HepG2 (cell line): ENCODE data around the gene TNFRSF6B. TPM values are rescaled to one million over a fixed set of nuclear protein-coding genes. Genes with fewer than 3 reads are reported as not detected.

Source experiments
- CREBL2 ChIP-seq: sonication (generic); formaldehyde crosslinking; IDR thresholded peaks from 2 replicates; pipeline ENCODE4 v1.8.1; 2023; ENCODE audit warnings: missing genetic modification reagents, mild to moderate bottlenecking, borderline replicate concordance
- EEA1 ChIP-seq: sonication (generic); formaldehyde crosslinking; IDR thresholded peaks from 2 replicates; pipeline ENCODE4 v1.5.1; 2020; ENCODE audit warnings: mild to moderate bottlenecking, missing genetic modification reagents, borderline replicate concordance
- HHEX ChIP-seq: IDR thresholded peaks from 2 replicates; pipeline ENCODE4 v1.6.1; 2016; ENCODE audit warnings: control low read depth
- HMG20B ChIP-seq: conservative IDR thresholded peaks from 2 replicates; pipeline ENCODE4 v1.6.1; 2016; ENCODE audit warnings: missing genetic modification reagents, missing compliant biosample characterization
- HOXA3 ChIP-seq: sonication (generic); formaldehyde crosslinking; IDR thresholded peaks from 2 replicates; pipeline ENCODE4 v1.5.0; 2020; ENCODE audit warnings: missing genetic modification reagents
- MYNN ChIP-seq: sonication (generic); formaldehyde crosslinking; IDR thresholded peaks from 2 replicates; pipeline ENCODE4 v1.4.0; 2020; ENCODE audit warnings: mild to moderate bottlenecking, low read depth, missing genetic modification reagents
- NCOA5 ChIP-seq: sonication (generic); formaldehyde crosslinking; IDR thresholded peaks from 2 replicates; pipeline ENCODE4 v1.4.0; 2020; ENCODE audit warnings: missing genetic modification reagents
- NFE2L2 ChIP-seq: fragments of 150-350 bp; IDR thresholded peaks from 2 replicates; pipeline ENCODE4 v1.6.1; 2014; ENCODE audit warnings: low read length
- PPARG ChIP-seq: conservative IDR thresholded peaks from 2 replicates; pipeline ENCODE4 v1.6.1; 2016; ENCODE audit warnings: missing biosample characterization, missing genetic modification reagents
- ZBTB25 ChIP-seq: IDR thresholded peaks from 2 replicates; pipeline ENCODE4 v1.6.1; 2018; ENCODE audit warnings: missing genetic modification reagents
- ZNF329 ChIP-seq: sonication (generic); formaldehyde crosslinking; IDR thresholded peaks from 2 replicates; pipeline ENCODE4 v1.9.0; 2021; ENCODE audit warnings: low read depth, mild to moderate bottlenecking, missing genetic modification reagents
- ZNF460 ChIP-seq: sonication (generic); formaldehyde crosslinking; IDR thresholded peaks from 2 replicates; pipeline ENCODE4 v1.5.1; 2020; ENCODE audit warnings: missing genetic modification reagents, mild to moderate bottlenecking, borderline replicate concordance
- ZNF546 ChIP-seq: sonication (generic); formaldehyde crosslinking; conservative IDR thresholded peaks from 2 replicates; pipeline ENCODE4 v1.8.1; 2023; ENCODE audit warnings: mild to moderate bottlenecking, missing genetic modification reagents
- ZNF609 ChIP-seq: sonication (generic); formaldehyde crosslinking; IDR thresholded peaks from 2 replicates; pipeline ENCODE4 v1.4.0; 2020; ENCODE audit warnings: mild to moderate bottlenecking, missing genetic modification reagents, borderline replicate concordance
- polyA plus RNA-seq, 8 experiments: library from polyadenylated mRNA; depleted of rRNA in 3 of 8; stranded (reverse) in 7 of 8; unstranded in 1 of 8; fragments of >200 nt; fragmentation: Illumina TruSeq in 4 of 8; extraction: Trizol in 4 of 8; gene quantifications; 2 replicates each; pipeline versions ENCODE4 v1.2.1 to v1.2.3, GENCODE V29; 2011 to 2016; ENCODE audit warnings: low read depth in 4 of 8, missing spikeins in 1 of 8, mixed read lengths in 1 of 8; ENCODE audit not compliant: insufficient read depth in 1 of 8
- total RNA-seq, 5 experiments: library from RNA; depleted of rRNA; stranded (reverse); fragments of >200 nt; fragmentation: Illumina TruSeq; extraction: Trizol; gene quantifications; 2 replicates each; pipeline ENCODE4 v1.2.3, GENCODE V29; 2016; ENCODE audit warnings: low read depth in 1 of 5
- TF ChIP-seq, protein P1 (sequence below): sonication (generic); formaldehyde crosslinking; IDR thresholded peaks from 2 replicates; pipeline ENCODE4 v1.4.0; 2020; ENCODE audit warnings: missing genetic modification reagents
- TF ChIP-seq, protein P2 (sequence below): conservative IDR thresholded peaks from 2 replicates; pipeline ENCODE4 v1.6.1; 2018; ENCODE audit warnings: missing genetic modification reagents

The TNFRSF6B gene
- total and polyA plus RNA-seq, 2 of the 13 experiments (the other 11 are each of a cell fraction or from before 2014, with no cell fraction given): 0.24 TPM; not detected in 1

DNA sequence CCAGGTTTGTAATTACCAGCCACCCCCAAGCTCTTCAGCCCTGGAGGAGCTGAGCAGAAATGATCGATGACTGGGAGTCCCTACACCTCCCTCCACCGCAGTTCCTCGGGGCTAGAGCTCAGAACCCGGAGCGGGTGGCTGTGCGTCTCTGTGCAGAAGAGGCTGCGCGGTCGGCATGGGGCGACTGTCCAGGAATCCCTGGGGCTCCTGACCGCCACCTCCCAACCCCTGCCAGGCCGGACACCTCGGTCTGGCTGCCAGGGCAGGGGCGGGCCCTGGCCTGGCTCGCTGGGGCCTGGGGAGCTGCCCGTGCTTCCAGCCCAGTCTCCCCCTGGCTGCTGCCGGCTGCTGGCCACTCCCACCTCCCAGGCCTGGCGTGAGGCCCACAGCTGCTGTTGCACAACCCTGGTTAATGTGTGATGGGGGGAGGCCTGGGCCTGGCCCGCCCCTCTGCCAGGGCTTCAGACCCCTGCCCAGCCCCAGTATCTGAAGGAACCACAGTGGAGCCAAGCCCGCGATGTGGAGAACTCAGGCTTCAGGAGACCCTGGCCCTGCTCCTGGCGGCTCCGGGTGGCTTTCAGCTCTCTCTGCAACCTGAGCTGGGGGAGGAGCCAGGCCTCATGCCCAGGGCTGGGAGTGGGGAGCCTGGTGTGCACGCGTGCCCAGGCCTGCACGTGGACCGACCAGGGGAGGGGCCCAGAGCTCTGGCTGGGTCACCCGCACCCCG lies 44.3 kb downstream of the TNFRSF6B start (continued):
- TF ChIP-seq ZNF609 (CRISPR knock-in tag) (peak; percentile 92), NFE2L2 (0 out of 2 replicates have a peak, but pooled peaks have one; percentile 7), CREBL2 (CRISPR knock-in tag) (0 out of 2 replicates have a peak, but pooled peaks have one; percentile 49), EEA1 (peak; percentile 86; the same call in 1 of the 2 replicates), PPARG (peak; percentile 89), NCOA5 (0 out of 2 replicates have a peak, but pooled peaks have one; percentile 64), HMG20B (peak; percentile 94), ZNF329 (peak; percentile 86), ZNF546 (CRISPR knock-in tag) (peak; percentile 94; the same call in 1 of the 2 replicates), MYNN (no peak), ZBTB25 (CRISPR knock-in tag) (peak; percentile 98), HOXA3 (peak; percentile 97), ZNF460 (CRISPR knock-in tag) (no peak; the same call in 1 of the 2 replicates), HHEX (CRISPR knock-in tag) (no peak)
- TF ChIP-seq, protein P1, sequence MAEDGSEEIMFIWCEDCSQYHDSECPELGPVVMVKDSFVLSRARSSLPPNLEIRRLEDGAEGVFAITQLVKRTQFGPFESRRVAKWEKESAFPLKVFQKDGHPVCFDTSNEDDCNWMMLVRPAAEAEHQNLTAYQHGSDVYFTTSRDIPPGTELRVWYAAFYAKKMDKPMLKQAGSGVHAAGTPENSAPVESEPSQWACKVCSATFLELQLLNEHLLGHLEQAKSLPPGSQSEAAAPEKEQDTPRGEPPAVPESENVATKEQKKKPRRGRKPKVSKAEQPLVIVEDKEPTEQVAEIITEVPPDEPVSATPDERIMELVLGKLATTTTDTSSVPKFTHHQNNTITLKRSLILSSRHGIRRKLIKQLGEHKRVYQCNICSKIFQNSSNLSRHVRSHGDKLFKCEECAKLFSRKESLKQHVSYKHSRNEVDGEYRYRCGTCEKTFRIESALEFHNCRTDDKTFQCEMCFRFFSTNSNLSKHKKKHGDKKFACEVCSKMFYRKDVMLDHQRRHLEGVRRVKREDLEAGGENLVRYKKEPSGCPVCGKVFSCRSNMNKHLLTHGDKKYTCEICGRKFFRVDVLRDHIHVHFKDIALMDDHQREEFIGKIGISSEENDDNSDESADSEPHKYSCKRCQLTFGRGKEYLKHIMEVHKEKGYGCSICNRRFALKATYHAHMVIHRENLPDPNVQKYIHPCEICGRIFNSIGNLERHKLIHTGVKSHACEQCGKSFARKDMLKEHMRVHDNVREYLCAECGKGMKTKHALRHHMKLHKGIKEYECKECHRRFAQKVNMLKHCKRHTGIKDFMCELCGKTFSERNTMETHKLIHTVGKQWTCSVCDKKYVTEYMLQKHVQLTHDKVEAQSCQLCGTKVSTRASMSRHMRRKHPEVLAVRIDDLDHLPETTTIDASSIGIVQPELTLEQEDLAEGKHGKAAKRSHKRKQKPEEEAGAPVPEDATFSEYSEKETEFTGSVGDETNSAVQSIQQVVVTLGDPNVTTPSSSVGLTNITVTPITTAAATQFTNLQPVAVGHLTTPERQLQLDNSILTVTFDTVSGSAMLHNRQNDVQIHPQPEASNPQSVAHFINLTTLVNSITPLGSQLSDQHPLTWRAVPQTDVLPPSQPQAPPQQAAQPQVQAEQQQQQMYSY (CRISPR knock-in tag): peak; percentile 79
- TF ChIP-seq, protein P2, sequence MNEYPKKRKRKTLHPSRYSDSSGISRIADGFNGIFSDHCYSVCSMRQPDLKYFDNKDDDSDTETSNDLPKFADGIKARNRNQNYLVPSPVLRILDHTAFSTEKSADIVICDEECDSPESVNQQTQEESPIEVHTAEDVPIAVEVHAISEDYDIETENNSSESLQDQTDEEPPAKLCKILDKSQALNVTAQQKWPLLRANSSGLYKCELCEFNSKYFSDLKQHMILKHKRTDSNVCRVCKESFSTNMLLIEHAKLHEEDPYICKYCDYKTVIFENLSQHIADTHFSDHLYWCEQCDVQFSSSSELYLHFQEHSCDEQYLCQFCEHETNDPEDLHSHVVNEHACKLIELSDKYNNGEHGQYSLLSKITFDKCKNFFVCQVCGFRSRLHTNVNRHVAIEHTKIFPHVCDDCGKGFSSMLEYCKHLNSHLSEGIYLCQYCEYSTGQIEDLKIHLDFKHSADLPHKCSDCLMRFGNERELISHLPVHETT: peak; percentile 97
